PC-3 (cell line): ENCODE data around the gene EYS. TPM values are rescaled to one million over a fixed set of nuclear protein-coding genes. Genes with fewer than 3 reads are reported as not detected.

Experiments used
- ATAC-seq: fragments of 200-7000 bp; cut with Tn5 transposase; 2 replicates; pipeline ENCODE4 v1.9.1; 2020; ENCODE audit warnings: mild to moderate bottlenecking, moderate library complexity
- BruUV-seq: library from RNA; stranded (reverse); fragments of 400-500 nt; replicated peaks from 2 replicates; lab custom pipeline; 2021; lab: Mats Ljungman, UMichigan
- CTCF ChIA-PET: fragments of 300-600 bp; sonication (Branson Sonifier 250); formaldehyde crosslinking; loops from one replicate; lab custom pipeline; 2022; ENCODE audit warnings: antibody characterized with exemption; lab: Charles Lee
- POLR2A ChIA-PET: fragments of 300-600 bp; sonication (Branson Sonifier 250); formaldehyde crosslinking; loops from one replicate; lab custom pipeline; 2022; ENCODE audit warnings: antibody characterized with exemption; ENCODE audit not compliant: unreplicated experiment; lab: Charles Lee
- DNase-seq: peaks from one replicate; pipeline ENCODE4 v3.0.0-alpha.2; 2015
- H2AFZ ChIP-seq: fragments of 300-600 bp; sonication (generic); 2 replicates; pipeline ENCODE4 v1.6.0; 2016; ENCODE audit warnings: antibody characterized with exemption, low read length
- H3F3A ChIP-seq: fragments of 300-600 bp; sonication (generic); one replicate; pipeline ENCODE4 v1.6.0; 2017; ENCODE audit warnings: antibody characterized with exemption, low read length, control low read depth, mild to moderate bottlenecking; ENCODE audit not compliant: unreplicated experiment
- H3K27ac ChIP-seq: fragments of 300-600 bp; sonication (generic); 2 replicates; pipeline ENCODE4 v1.5.1; 2016; ENCODE audit warnings: mild to moderate bottlenecking, low read length
- H3K27me3 ChIP-seq: fragments of 300-600 bp; sonication (generic); 2 replicates; pipeline ENCODE4 v1.6.1; 2016; ENCODE audit warnings: low read length, mixed read lengths
- H3K36me3 ChIP-seq: fragments of 300-600 bp; sonication (generic); 2 replicates; pipeline ENCODE4 v1.6.1; 2016; ENCODE audit warnings: low read depth, mixed run types, low read length, mixed read lengths
- H3K4me1 ChIP-seq: fragments of 300-600 bp; sonication (generic); 2 replicates; pipeline ENCODE4 v1.5.1; 2016; ENCODE audit warnings: low read length; ENCODE audit not compliant: insufficient read depth
- H3K4me2 ChIP-seq: fragments of 300-600 bp; sonication (generic); 2 replicates; pipeline ENCODE4 v1.6.0; 2016; ENCODE audit warnings: low read length
- H3K4me3 ChIP-seq: fragments of 300-600 bp; sonication (generic); 2 replicates; pipeline ENCODE4 v1.5.1; 2016; ENCODE audit warnings: mild to moderate bottlenecking, low read length, mixed read lengths
- H3K79me2 ChIP-seq: fragments of 300-600 bp; sonication (generic); 2 replicates; pipeline ENCODE4 v1.6.1; 2017; ENCODE audit warnings: low read length, mixed read lengths
- H3K9ac ChIP-seq: fragments of 300-600 bp; sonication (generic); 2 replicates; pipeline ENCODE4 v1.6.0; 2016; ENCODE audit warnings: mild to moderate bottlenecking, low read length
- H3K9me2 ChIP-seq: fragments of 300-600 bp; sonication (generic); replicated peaks from 2 replicates; pipeline ENCODE4 v1.6.1; 2016; ENCODE audit warnings: mixed run types, low read length, mixed read lengths
- H3K9me3 ChIP-seq: fragments of 300-600 bp; sonication (generic); 2 replicates; pipeline ENCODE4 v1.6.1; 2016; ENCODE audit warnings: low read length, mixed read lengths
- H4K20me1 ChIP-seq: fragments of 300-600 bp; sonication (generic); 2 replicates; pipeline ENCODE4 v1.6.1; 2016; ENCODE audit warnings: low read length, mixed read lengths
- EZH2 ChIP-seq: fragments of 300-600 bp; sonication (generic); IDR thresholded peaks from one replicate; pipeline ENCODE4 v1.6.1; 2017; ENCODE audit warnings: antibody characterized with exemption, mild to moderate bottlenecking, low read length; ENCODE audit not compliant: unreplicated experiment
- EZH2phosphoT487 ChIP-seq: fragments of 300-600 bp; sonication (generic); IDR thresholded peaks from 2 replicates; pipeline ENCODE4 v1.6.1; 2018; ENCODE audit warnings: mild to moderate bottlenecking, antibody characterized with exemption, low read length, borderline replicate concordance
- intact Hi-C: fragments of 100-400 bp; cut with micrococcal nuclease; formaldehyde crosslinking; loops from 2 replicates; pipeline ENCODE4 v1.9.0; 2023
- total RNA-seq: library from RNA; depleted of rRNA; stranded (reverse); fragments of >200 nt; gene quantifications from 2 replicates; pipeline ENCODE4 v1.2.3, GENCODE V29; 2014
- TF ChIP-seq, protein P1 (sequence below): fragments of 300-600 bp; sonication (generic); conservative IDR thresholded peaks from 2 replicates; pipeline ENCODE4 v1.5.1; 2017; ENCODE audit warnings: antibody characterized with exemption, low read depth, mild to moderate bottlenecking, low read length

Gene EYS
- total RNA-seq, 1 experiment from 2014 or later = 0.07 TPM

DNA sequence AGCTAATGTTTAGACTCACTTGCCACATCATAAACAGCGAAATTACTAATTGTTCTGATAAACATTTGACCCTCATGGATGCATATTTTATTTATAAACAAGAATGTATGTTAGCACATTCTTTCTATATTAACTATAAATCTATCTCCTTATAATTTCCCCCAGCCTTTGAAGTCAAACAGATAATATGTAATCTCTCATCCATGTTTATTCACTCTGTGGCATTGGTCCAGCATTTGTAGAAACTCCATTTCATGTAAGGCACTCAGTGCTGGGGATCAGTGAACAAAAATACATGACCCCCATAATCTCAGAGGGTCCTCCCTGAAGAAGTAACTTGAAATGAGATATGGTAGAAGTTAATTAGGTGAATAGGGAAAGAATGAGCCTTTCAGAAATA lies 856.9 kb downstream of the EYS start:
- H3K79me2 ChIP-seq = no peaks in the 10 kb centered on the region
- ChIA-PET CTCF (no interaction called here), POLR2A (no interaction called here)
- no TSS peak for BruUV-seq
- H3F3A ChIP-seq = no peaks in the 10 kb centered on the region
- no peaks in the 10 kb centered on the region for H3K27me3 ChIP-seq
- H3K4me3 ChIP-seq = no peak overlapping the region
- no peaks in the 10 kb centered on the region for H3K9me2 ChIP-seq
- no peaks in the 10 kb centered on the region for H3K4me1 ChIP-seq
- intact Hi-C loops = no loop called here
- no peak overlapping the region for H2AFZ ChIP-seq
- no peaks in the 10 kb centered on the region for H4K20me1 ChIP-seq
- H3K9ac ChIP-seq = no peak overlapping the region
- no peak for DNase-seq
- no peak overlapping the region for H3K4me2 ChIP-seq
- H3K36me3 ChIP-seq = no peaks in the 10 kb centered on the region
- H3K9me3 ChIP-seq = no peaks in the 10 kb centered on the region
- no peak for TF ChIP-seq EZH2phosphoT487
- TF ChIP-seq, protein P1, sequence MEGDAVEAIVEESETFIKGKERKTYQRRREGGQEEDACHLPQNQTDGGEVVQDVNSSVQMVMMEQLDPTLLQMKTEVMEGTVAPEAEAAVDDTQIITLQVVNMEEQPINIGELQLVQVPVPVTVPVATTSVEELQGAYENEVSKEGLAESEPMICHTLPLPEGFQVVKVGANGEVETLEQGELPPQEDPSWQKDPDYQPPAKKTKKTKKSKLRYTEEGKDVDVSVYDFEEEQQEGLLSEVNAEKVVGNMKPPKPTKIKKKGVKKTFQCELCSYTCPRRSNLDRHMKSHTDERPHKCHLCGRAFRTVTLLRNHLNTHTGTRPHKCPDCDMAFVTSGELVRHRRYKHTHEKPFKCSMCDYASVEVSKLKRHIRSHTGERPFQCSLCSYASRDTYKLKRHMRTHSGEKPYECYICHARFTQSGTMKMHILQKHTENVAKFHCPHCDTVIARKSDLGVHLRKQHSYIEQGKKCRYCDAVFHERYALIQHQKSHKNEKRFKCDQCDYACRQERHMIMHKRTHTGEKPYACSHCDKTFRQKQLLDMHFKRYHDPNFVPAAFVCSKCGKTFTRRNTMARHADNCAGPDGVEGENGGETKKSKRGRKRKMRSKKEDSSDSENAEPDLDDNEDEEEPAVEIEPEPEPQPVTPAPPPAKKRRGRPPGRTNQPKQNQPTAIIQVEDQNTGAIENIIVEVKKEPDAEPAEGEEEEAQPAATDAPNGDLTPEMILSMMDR = no peak
- TF ChIP-seq EZH2 = no peak
- ATAC-seq = no peak
- no peak overlapping the region for H3K27ac ChIP-seq

DNA sequence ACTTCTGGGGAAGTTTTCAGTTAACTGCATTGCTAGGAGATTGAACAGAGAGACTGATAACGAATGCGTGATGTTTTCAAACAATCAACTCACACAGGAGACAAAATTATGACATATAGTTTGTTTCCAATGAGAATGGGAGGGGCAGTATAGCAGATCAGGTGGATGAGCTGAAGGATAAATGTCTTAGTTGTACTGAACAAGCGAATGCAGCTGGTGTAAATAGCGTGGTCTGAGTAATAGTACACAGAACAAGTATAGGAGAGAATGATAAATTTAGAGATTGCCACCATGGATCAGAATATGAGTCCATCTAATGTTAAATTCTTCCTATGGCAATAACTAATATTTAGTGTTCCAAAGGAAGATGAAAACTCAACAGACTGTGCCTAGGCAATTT lies 858.6 kb downstream of the EYS start:
- no peak for ATAC-seq
- H3K36me3 ChIP-seq = no peaks in the 10 kb centered on the region

DNA sequence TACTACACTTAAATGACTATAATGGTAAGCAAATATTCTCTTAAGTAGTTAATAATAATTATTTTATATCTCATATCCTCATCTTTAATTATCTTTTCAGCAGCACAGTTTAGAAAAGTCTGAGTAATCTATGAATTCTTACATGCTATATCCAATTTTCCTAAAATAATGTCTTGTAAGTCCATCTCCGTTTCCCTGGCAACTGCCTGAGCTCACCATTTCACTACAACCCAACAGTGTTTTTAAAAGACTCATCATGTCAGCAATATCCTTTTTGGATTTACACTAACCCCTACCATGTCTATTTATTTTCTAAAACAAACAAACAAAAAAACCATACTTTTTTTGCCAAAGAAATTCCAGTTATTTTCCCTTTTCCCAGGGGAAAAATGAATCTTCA lies 859.6 kb downstream of the EYS start:
- Histone ChIP-seq H4K20me1 (no peaks in the 10 kb centered on the region), H3K4me3 (no peak overlapping the region)
- BruUV-seq = no TSS peak

More for the DNA sequence above, 858.6 kb downstream of the EYS start:
- Histone ChIP-seq H4K20me1 (no peaks in the 10 kb centered on the region), H3K27me3 (no peaks in the 10 kb centered on the region), H3K27ac (no peak overlapping the region), H3K9me3 (no peaks in the 10 kb centered on the region), H3K9ac (no peak overlapping the region), H3K4me2 (no peak overlapping the region), H3K4me1 (no peaks in the 10 kb centered on the region), H3K79me2 (no peaks in the 10 kb centered on the region), H3K4me3 (no peak overlapping the region), H3K9me2 (no peaks in the 10 kb centered on the region), H2AFZ (no peak overlapping the region), H3F3A (no peaks in the 10 kb centered on the region)
- no peak for DNase-seq
- CTCF ChIA-PET = no interaction called here
- intact Hi-C loops = no loop called here
- POLR2A ChIA-PET = no interaction called here
- no TSS peak for BruUV-seq
- TF ChIP-seq EZH2 = no peak
- TF ChIP-seq, protein P1 = no peak
- TF ChIP-seq EZH2phosphoT487 = no peak

More for the DNA sequence above, 859.6 kb downstream of the EYS start:
- POLR2A ChIA-PET = no interaction called here
- intact Hi-C loops = no loop called here
- Histone ChIP-seq H3K79me2 (no peaks in the 10 kb centered on the region), H3K9me3 (no peaks in the 10 kb centered on the region), H2AFZ (no peak overlapping the region), H3F3A (no peaks in the 10 kb centered on the region), H3K4me1 (no peaks in the 10 kb centered on the region), H3K9me2 (no peaks in the 10 kb centered on the region), H3K4me2 (no peak overlapping the region), H3K27ac (no peak overlapping the region), H3K9ac (no peak overlapping the region), H3K27me3 (no peaks in the 10 kb centered on the region), H3K36me3 (no peaks in the 10 kb centered on the region)
- TF ChIP-seq EZH2phosphoT487 (no peak), EZH2 (no peak)
- TF ChIP-seq, protein P1 = no peak
- CTCF ChIA-PET = no interaction called here
- DNase-seq (no peak), ATAC-seq (no peak)
